GM19025 (cell line): ENCODE data around the gene EIF2S3B.
"Not testable (repeated sequence)": the region's sequence is repeated elsewhere in the genome, so short reads cannot be mapped to it uniquely, and the experiment has no call there.

Source experiments
- ATAC-seq: cut with Tn5 transposase; IDR thresholded peaks from one replicate; pipeline ENCODE4 v1.9.1; 2021; ENCODE audit warnings: mild to moderate bottlenecking, low read depth, moderate library complexity; ENCODE audit not compliant: unreplicated experiment

The EIF2S3B gene

DNA sequence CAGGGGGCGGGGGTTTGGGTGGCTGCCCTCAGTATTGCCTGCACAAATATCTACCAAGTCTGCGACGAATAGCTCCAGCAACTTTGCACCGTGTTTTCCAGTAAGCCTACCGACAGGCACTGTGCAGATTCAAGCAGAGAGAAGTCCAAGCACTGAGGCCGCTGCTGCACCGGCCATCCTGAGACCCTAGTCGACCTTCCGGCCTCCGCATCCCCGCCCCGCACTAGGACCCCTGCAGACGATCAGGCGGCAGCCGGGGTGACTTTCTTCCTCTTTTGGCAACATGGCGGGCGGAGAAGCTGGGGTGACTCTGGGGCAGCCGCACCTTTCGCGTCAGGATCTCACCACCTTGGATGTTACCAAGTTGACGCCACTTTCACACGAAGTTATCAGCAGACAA lies at the start of gene EIF2S3B:
Gene EIF2S3B (plus strand): TSS at position 271 of the 400 bp plus-strand sequence. CDS start 13 bp downstream, at position 284.
- ATAC-seq, result no peak

GRCh38 chr12:10456856-10457255 lies 48.8 kb upstream of the EIF2S3B start:
- ATAC-seq, result no peak

DNA sequence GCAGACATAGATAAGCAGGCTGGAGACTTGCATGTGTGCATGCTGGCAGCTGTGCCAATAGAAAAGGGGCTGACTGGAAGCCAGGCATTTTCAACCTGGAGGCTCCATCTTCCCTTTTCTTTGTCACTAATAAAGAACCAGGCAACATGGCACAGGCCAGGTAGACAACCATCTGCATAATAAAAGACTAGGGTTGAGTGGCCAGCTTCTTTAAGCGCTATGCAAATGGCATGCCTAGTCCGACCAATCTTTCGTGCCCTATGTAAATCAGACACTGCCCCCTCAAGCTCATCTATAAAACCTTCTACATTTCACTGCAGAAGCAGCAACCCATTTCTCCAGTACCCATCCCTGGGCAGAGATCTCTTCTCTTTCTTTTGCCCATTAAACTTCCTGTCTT lies 47.9 kb upstream of the EIF2S3B start:
- ATAC-seq, result no peak

GRCh38 chr12:10466311-10466710 lies 39.4 kb upstream of the EIF2S3B start:
- no peak for ATAC-seq

DNA sequence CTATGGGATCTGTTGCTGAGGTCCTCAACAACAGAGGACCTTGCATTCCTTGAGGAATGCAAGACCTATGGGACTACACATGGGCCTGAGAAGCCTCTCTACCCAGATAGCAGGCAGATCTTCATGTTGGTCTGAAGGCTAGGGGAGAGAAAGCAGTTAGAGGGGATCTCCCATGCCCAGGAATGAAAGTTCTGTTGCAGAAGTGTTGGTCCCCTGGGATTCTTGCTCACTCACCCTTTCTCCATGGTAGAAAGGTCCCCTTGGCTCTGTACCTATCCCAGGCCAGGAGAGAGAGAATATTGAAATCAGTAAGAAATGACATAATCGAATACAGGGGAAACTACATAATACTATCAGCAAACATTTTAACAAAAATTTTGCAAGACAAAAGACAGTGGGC lies 36.0 kb upstream of the EIF2S3B start:
- ATAC-seq, result no peak

DNA sequence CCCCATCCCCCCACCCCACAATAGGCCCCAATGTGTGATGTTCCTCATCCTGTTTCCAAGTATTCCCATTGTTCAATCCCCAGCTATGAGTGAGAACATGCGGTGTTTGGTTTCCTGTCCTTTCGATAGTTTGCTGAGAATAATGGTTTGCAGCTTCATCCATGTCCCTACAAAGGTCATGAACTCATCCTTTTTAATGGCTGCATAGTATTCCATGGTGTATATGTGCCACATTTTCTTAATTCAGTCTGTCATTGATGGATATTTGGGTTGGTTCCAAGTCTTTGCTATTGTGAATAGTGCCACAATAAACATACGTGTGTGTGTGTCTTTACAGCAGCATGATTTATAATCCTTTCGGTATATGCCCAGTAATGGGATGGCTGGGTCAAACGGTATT lies 32.9 kb upstream of the EIF2S3B start:
- not testable (repeated sequence) for ATAC-seq

DNA sequence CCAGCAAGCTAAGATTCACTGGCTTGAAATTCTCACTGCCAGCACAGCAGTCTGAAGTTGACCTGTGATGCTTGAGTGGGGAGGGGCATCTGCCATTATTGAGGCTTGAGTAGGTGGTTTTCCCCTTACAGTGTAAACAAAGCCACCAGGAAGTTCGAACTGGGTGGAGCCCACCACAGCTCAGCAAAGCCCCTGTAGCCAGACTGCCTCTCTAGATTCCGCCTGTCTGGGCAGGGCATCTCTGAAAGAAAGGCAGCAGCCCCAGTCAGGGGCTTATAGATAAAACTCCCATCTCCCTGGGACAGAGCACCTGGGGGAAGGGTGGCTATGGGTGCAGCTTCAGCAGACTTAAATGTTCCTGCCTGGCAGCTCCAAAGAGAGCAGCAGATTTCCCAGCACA lies 23.8 kb upstream of the EIF2S3B start:
- not testable (repeated sequence) for ATAC-seq

DNA sequence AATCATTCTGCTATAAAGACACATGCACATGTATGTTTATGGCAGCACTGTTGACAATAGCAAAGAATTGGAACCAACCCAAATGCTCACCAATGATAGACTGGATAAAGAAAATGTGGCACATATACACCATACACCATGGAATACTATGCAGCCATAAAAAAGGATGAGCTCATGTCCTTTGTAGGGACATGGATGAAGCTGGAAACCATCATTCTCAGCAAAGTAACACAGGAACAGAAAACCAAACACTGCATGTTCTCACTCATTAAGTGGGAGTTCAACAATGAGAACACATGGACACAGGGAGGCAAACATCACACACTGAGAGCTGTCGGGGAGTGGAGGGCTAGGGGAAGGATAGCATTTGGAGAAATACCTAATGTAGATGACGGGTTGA lies 18.4 kb upstream of the EIF2S3B start:
- ATAC-seq, result not testable (repeated sequence)

DNA sequence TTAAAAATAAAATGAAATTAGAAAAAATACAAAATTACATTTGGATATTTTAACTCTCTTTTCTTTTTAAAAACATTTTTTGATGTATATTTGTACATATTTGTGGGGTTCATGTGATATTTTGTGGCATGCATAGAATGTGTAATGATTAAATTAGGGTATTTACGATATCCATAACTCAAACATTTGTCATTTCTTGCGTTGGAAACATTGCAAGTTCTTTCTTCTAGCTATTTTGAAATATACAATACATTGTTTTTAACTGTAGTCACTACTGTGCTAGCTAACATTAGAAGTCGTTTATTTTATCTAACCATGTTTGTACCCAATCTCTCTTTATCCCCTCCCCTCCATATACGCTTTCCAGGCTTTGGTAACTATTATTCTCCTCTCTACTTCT lies 13.9 kb upstream of the EIF2S3B start:
- ATAC-seq, result no peak

GRCh38 chr12:10497602-10498001 lies 8.1 kb upstream of the EIF2S3B start:
- no peak for ATAC-seq

GRCh38 chr12:10498042-10498441 lies 7.6 kb upstream of the EIF2S3B start:
- ATAC-seq, result no peak

- ATAC-seq, result no peak
Observed at GRCh38 chr12:10501030-10501429, 4.7 kb upstream of the EIF2S3B start.

DNA sequence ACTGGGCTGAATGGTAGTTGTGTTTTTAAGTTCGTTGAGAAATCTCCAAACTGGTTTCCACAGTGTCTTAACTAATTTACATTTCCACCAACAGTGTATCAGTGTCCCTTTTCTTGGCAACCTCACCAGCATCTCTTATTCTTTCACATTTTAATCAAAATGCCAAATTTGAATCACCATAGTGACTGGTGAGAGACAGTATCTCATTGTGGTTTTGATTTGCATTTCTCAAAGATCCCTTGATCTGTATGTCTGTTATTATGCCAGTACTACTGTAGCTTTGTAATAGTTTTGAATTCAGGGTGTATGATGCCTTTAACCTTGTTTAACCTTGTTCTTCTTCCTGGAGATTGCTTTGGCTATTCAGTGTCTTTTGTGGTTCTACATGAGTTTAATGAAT lies 2.2 kb upstream of the EIF2S3B start:
- no peak for ATAC-seq

GRCh38 chr12:10511756-10512355 lies 6.2 kb downstream of the EIF2S3B start:
- no peak for ATAC-seq

GRCh38 chr12:10512798-10513197 lies 7.1 kb downstream of the EIF2S3B start:
- no peak for ATAC-seq

GRCh38 chr12:10521555-10521954 lies 15.9 kb downstream of the EIF2S3B start:
- no peak for ATAC-seq

DNA sequence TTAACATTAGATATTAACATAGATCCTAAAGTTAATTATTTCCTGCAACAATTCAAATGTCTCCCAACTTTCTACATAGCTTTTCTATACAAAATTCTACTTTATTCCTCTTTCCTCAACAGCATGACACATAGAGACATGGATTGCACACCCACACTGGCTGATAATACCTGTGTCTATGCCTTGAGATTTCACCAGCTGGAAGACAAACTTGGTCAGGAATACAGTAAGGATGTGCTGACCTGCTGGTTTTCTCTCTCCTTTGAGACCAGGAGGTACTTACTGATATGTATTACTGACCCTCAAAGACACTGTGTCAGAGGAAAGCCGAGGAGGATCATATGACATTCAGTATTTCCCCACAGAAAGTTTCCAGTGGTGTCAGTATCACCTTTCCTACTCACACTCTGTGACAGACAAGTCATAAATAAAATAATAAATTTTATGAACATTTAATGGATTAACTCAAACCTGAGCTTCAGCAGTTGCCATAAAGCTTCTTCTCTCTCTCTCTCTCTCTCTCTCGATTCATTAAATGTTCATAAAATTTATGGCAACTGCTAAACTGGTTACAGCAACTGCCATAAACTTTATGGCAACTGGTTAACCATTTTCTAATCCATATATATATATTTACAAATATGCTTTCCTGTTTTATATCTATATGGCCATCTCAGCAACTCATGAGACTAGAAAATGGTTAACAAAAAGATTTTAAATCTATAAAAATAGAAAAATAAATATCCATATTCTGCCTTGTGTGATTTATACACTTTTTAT lies 22.7 kb downstream of the EIF2S3B start:
- ATAC-seq, result no peak

- ATAC-seq, result no peak
Observed at GRCh38 chr12:10529603-10530002, 23.9 kb downstream of the EIF2S3B start.

DNA sequence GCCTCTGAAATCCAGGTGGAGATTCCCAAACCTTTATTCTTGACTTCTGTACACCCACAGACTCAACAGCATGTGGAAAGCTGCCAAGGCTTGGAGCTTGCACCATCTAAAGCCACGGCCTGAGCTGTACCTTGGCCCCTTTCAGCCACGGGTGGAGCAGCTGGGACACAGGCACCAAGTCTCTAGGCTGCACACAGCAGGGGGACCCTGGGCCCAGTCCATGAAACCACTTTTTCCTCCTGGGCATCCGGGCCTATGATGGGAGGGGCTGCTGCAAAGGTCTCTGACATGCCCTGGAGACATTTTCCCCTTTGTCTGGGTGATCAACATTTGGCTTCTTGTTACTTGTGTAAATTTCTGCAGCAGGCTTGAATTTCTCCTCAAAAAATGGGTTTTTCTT lies 32.0 kb downstream of the EIF2S3B start:
- no peak for ATAC-seq

DNA sequence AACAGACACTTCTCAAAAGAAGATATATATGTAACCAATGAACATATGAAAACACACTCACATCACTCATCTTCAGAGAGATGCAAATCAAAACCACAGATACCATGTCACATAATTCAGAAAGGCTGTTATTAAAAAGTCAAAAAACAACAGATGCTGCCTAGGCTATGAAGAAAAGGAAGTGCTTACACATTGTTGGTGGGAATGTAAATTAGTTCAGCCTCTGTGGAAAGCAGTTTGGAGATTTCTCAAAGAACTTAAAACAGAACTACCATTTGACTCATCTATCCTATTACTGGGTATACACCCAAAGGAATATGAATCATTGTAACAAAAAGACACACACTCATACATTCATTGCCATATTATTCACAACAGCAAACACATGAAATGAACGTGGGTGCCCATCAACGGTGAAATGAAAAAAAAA lies 35.1 kb downstream of the EIF2S3B start:
- peak; percentile 87 for ATAC-seq

DNA sequence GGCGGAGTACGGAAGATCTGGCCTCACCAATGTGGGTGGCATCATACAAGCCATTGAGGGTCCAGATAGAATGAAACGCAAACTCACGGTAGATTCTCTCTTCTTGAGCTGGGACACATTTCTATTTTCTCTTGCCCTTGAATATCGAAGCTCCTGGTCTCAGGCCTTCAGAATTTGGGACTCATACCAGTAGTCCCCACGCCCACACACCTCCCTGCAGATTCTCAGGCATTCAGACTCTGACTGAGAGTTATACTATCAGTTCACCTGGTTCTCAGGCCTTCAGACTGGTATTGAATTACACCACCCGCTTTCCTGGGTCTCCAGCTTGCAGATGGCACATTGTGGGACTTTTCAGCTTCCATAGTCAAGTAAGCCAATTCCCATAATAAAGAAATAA lies 37.8 kb downstream of the EIF2S3B start:
- no peak for ATAC-seq

- no peak for ATAC-seq
Observed at GRCh38 chr12:10551375-10551774, 45.7 kb downstream of the EIF2S3B start.
